Airway epithelial cell (primary cell): ENCODE data around the gene HP. TPM values are rescaled to one million over a fixed set of nuclear protein-coding genes. Genes with fewer than 3 reads are reported as not detected.

ENCODE experiments used
- total RNA-seq: library from RNA; depleted of rRNA; stranded (reverse); fragments of >200 nt; gene quantifications from 2 replicates; pipeline ENCODE4 v1.2.3, GENCODE V29; 2015

Gene HP
- total RNA-seq, result not detected in 2 replicates

GRCh38 chr16:72054254-72054847 lies at the start of gene HP:
Gene HP (plus strand): TSS chr16:72054505. CDS start chr16:72054653, 148 bp downstream.

GRCh38 chr16:72008424-72009216 lies 45.7 kb upstream of the HP start, which contains the start of gene DHODH:
Gene DHODH (plus strand): TSS chr16:72008744. CDS start chr16:72008765, 21 bp downstream.

GRCh38 chr16:72093448-72094265 lies 39.4 kb downstream of the HP start, which contains the start of the genes DHX38 and TXNL4B:
Gene DHX38 (plus strand): TSS chr16:72093847. CDS start chr16:72096158, 2,311 bp downstream.
Gene TXNL4B (minus strand): TSS chr16:72093620. CDS start chr16:72090749, 2,871 bp downstream.

Other genes with a start within 250 kb of the HP start
- gene AP1G1, start 245.7 kb upstream of the HP start, total RNA-seq, result 45.9 and 59.5 TPM in 2 replicates
- 7.3 and 10.5 TPM in 2 replicates for gene ATXN1L, start 208.5 kb upstream of the HP start, total RNA-seq
- gene ZNF821, start 170.3 kb upstream of the HP start, total RNA-seq, result 3.6 and 5.4 TPM in 2 replicates
- 126 and 128 TPM in 2 replicates for gene IST1, start 159.0 kb upstream of the HP start, total RNA-seq
- not detected in 2 replicates for gene PKD1L3, start 54.1 kb upstream of the HP start, total RNA-seq
- gene DHODH, start 45.8 kb upstream of the HP start, total RNA-seq, result 6.1 and 6.3 TPM in 2 replicates
- gene HPR, start 8.7 kb downstream of the HP start, total RNA-seq, result not detected in 2 replicates
- gene TXNL4B, start 39.1 kb downstream of the HP start, total RNA-seq, result 6.7 and 7.2 TPM in 2 replicates
- 28.1 and 31.0 TPM in 2 replicates for gene DHX38, start 39.3 kb downstream of the HP start, total RNA-seq
- 0.35 TPM in 1 of 2 replicates, not detected in the other for gene PMFBP1, start 117.7 kb downstream of the HP start, total RNA-seq